GM23338 (cell line): ENCODE data around the gene TBC1D5. TPM values are rescaled to one million over a fixed set of nuclear protein-coding genes. Genes with fewer than 3 reads are reported as not detected.

ENCODE experiments used
- ATAC-seq: fragments of 200-7000 bp; cut with Tn5 transposase; 3 replicates; pipeline ENCODE4 v1.9.1; 2020
- DNase-seq: peaks from one replicate; pipeline ENCODE4 v3.0.0-alpha.2; 2015; ENCODE audit warnings: low spot score
- H2AFZ ChIP-seq: fragments of 200-600 bp; sonication (generic); 2 replicates; pipeline ENCODE4 v1.8.0; 2016; ENCODE audit warnings: antibody characterized with exemption, mild to moderate bottlenecking, moderate library complexity
- H3F3A ChIP-seq: fragments of 200-600 bp; sonication (generic); replicated peaks from 2 replicates; pipeline ENCODE4 v1.8.0; 2017; ENCODE audit warnings: antibody characterized with exemption, mixed run types, low read depth
- H3K27ac ChIP-seq: fragments of 200-600 bp; sonication (generic); 2 replicates; pipeline ENCODE4 v1.6.1; 2016; ENCODE audit warnings: low read depth
- H3K27me3 ChIP-seq: fragments of 200-600 bp; sonication (generic); 2 replicates; pipeline ENCODE4 v1.8.0; 2016; ENCODE audit warnings: mild to moderate bottlenecking, mixed run types, moderate library complexity; ENCODE audit not compliant: insufficient read depth
- H3K36me3 ChIP-seq: fragments of 200-600 bp; sonication (generic); 2 replicates; pipeline ENCODE4 v1.8.0; 2016; ENCODE audit warnings: mild to moderate bottlenecking; ENCODE audit not compliant: insufficient read depth
- H3K4me1 ChIP-seq: fragments of 200-600 bp; sonication (generic); 2 replicates; pipeline ENCODE4 v1.8.0; 2016; ENCODE audit warnings: mild to moderate bottlenecking, moderate library complexity; ENCODE audit not compliant: insufficient read depth
- H3K4me2 ChIP-seq: fragments of 200-600 bp; sonication (generic); 2 replicates; pipeline ENCODE4 v1.7.1; 2017; ENCODE audit warnings: mixed run types
- H3K4me3 ChIP-seq: fragments of 200-600 bp; sonication (generic); 2 replicates; pipeline ENCODE4 v1.6.1; 2016; ENCODE audit warnings: mixed run types
- H3K79me2 ChIP-seq: fragments of 200-600 bp; sonication (generic); replicated peaks from 2 replicates; pipeline ENCODE4 v1.8.0; 2017; ENCODE audit warnings: mild to moderate bottlenecking; ENCODE audit not compliant: insufficient read depth
- H3K9me2 ChIP-seq: fragments of 200-600 bp; sonication (generic); 2 replicates; pipeline ENCODE4 v1.8.0; 2017; ENCODE audit not compliant: insufficient read depth
- H4K20me1 ChIP-seq: fragments of 200-600 bp; sonication (generic); replicated peaks from 2 replicates; pipeline ENCODE4 v1.8.0; 2017; ENCODE audit warnings: mild to moderate bottlenecking; ENCODE audit not compliant: insufficient read depth
- H3K27ac Mint-ChIP-seq: 2 replicates; pipeline ENCODE4 v1.8.0; 2020; ENCODE audit warnings: inconsistent platforms, mild to moderate bottlenecking, moderate library complexity, mixed read lengths
- H3K27me3 Mint-ChIP-seq: 3 replicates; pipeline ENCODE4 v1.8.0; 2022; ENCODE audit warnings: low read depth, mild to moderate bottlenecking, moderate library complexity, mixed read lengths, inconsistent platforms; ENCODE audit not compliant: insufficient read depth, poor library complexity
- H3K36me3 Mint-ChIP-seq: 3 replicates; pipeline ENCODE4 v1.8.0; 2021; ENCODE audit warnings: low read depth, mild to moderate bottlenecking, inconsistent platforms, moderate library complexity, mixed read lengths
- H3K4me1 Mint-ChIP-seq: 3 replicates; pipeline ENCODE4 v1.8.0; 2020; ENCODE audit warnings: mild to moderate bottlenecking, inconsistent platforms, mixed read lengths
- H3K4me3 Mint-ChIP-seq: 3 replicates; pipeline ENCODE4 v1.8.0; 2021; ENCODE audit warnings: moderate library complexity, mild to moderate bottlenecking, inconsistent platforms, mixed read lengths
- H3K9me3 Mint-ChIP-seq: 3 replicates; pipeline ENCODE4 v1.8.0; 2020; ENCODE audit warnings: moderate library complexity, mild to moderate bottlenecking, inconsistent platforms, mixed read lengths
- CREB1 ChIP-seq: fragments of 250-450 bp; sonication (Bioruptor Pico); IDR thresholded peaks from 2 replicates; pipeline ENCODE4 v1.5.0; 2020; ENCODE audit warnings: low read depth, mild to moderate bottlenecking, moderate library complexity
- EZH2phosphoT487 ChIP-seq: fragments of 200-600 bp; sonication (generic); IDR thresholded peaks from one replicate; pipeline ENCODE4 v1.8.1; 2018; ENCODE audit warnings: antibody characterized with exemption; ENCODE audit not compliant: unreplicated experiment
- STAT1 ChIP-seq: IDR thresholded peaks from one replicate; pipeline ENCODE4 v1.6.1; 2016; ENCODE audit warnings: antibody characterized with exemption; ENCODE audit not compliant: unreplicated experiment
- ZNF114 ChIP-seq: fragments of 250-450 bp; sonication (Bioruptor Pico); IDR thresholded peaks from 2 replicates; pipeline ENCODE4 v1.5.0; 2020; ENCODE audit warnings: mild to moderate bottlenecking, moderate library complexity
- polyA plus RNA-seq: library from polyadenylated mRNA; unstranded; fragments of >200 nt; fragmentation: Nextera tagmentation; extraction: Ambion mirVana; gene quantifications from 2 replicates; pipeline ENCODE4 v1.2.1, GENCODE V29; 2016
- total RNA-seq: library from RNA; depleted of rRNA; stranded (reverse); fragments of >200 nt; shearing (Covaris generic); gene quantifications from 2 replicates; pipeline ENCODE4 v1.2.3, GENCODE V29; 2014
- TF ChIP-seq, protein P1 (sequence below): fragments of 250-450 bp; sonication (Bioruptor Pico); IDR thresholded peaks from 2 replicates; pipeline ENCODE4 v1.5.0; 2020; ENCODE audit warnings: mild to moderate bottlenecking, moderate library complexity
- TF ChIP-seq, protein P2 (sequence below), 2 experiments: fragments of 200-600 bp in 1 of 2; sonication (generic) in 1 of 2; conservative IDR thresholded peaks; 2 replicates each; pipeline versions ENCODE4 v1.5.1 to v1.6.1; 2016 to 2017; ENCODE audit warnings: antibody characterized with exemption in 2 of 2, low read depth in 2 of 2, mild to moderate bottlenecking in 2 of 2, moderate library complexity in 1 of 2

Gene TBC1D5
- total and polyA plus RNA-seq, 2 experiments from 2014 or later = 21.8 to 48.1 TPM

DNA sequence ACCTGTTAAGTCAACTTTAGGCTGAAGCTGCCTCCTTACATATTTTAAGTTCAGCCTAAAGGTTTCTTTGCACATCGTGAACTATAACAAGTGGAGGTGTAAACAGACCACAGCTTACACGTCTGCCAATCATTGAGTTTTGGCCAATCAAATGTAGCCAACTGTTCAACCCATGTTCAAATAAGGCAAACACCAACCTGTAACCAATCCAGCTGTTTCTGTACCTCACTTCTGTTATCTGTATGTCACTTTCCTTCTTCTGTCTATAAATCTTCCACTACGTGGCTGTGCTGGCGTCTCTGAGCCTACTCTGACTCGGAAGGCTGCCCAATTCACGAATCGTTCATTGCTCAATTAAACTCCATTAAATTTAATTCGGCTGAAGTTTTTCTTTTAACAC, 356.0 kb downstream of the TBC1D5 start (continued):
- TF ChIP-seq, protein P1, sequence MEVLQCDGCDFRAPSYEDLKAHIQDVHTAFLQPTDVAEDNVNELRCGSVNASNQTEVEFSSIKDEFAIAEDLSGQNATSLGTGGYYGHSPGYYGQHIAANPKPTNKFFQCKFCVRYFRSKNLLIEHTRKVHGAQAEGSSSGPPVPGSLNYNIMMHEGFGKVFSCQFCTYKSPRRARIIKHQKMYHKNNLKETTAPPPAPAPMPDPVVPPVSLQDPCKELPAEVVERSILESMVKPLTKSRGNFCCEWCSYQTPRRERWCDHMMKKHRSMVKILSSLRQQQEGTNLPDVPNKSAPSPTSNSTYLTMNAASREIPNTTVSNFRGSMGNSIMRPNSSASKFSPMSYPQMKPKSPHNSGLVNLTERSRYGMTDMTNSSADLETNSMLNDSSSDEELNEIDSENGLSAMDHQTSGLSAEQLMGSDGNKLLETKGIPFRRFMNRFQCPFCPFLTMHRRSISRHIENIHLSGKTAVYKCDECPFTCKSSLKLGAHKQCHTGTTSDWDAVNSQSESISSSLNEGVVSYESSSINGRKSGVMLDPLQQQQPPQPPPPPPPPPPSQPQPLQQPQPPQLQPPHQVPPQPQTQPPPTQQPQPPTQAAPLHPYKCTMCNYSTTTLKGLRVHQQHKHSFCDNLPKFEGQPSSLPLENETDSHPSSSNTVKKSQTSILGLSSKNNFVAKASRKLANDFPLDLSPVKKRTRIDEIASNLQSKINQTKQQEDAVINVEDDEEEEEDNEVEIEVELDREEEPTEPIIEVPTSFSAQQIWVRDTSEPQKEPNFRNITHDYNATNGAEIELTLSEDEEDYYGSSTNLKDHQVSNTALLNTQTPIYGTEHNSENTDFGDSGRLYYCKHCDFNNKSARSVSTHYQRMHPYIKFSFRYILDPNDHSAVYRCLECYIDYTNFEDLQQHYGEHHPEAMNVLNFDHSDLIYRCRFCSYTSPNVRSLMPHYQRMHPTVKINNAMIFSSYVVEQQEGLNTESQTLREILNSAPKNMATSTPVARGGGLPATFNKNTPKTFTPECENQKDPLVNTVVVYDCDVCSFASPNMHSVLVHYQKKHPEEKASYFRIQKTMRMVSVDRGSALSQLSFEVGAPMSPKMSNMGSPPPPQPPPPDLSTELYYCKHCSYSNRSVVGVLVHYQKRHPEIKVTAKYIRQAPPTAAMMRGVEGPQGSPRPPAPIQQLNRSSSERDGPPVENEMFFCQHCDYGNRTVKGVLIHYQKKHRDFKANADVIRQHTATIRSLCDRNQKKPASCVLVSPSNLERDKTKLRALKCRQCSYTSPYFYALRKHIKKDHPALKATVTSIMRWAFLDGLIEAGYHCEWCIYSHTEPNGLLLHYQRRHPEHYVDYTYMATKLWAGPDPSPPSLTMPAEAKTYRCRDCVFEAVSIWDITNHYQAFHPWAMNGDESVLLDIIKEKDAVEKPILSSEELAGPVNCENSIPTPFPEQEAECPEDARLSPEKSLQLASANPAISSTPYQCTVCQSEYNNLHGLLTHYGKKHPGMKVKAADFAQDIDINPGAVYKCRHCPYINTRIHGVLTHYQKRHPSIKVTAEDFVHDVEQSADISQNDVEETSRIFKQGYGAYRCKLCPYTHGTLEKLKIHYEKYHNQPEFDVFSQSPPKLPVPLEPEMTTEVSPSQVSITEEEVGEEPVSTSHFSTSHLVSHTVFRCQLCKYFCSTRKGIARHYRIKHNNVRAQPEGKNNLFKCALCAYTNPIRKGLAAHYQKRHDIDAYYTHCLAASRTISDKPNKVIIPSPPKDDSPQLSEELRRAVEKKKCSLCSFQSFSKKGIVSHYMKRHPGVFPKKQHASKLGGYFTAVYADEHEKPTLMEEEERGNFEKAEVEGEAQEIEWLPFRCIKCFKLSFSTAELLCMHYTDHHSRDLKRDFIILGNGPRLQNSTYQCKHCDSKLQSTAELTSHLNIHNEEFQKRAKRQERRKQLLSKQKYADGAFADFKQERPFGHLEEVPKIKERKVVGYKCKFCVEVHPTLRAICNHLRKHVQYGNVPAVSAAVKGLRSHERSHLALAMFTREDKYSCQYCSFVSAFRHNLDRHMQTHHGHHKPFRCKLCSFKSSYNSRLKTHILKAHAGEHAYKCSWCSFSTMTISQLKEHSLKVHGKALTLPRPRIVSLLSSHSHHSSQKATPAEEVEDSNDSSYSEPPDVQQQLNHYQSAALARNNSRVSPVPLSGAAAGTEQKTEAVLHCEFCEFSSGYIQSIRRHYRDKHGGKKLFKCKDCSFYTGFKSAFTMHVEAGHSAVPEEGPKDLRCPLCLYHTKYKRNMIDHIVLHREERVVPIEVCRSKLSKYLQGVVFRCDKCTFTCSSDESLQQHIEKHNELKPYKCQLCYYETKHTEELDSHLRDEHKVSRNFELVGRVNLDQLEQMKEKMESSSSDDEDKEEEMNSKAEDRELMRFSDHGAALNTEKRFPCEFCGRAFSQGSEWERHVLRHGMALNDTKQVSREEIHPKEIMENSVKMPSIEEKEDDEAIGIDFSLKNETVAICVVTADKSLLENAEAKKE = no peak
- TF ChIP-seq CREB1 (CRISPR knock-in tag) = no peak

DNA sequence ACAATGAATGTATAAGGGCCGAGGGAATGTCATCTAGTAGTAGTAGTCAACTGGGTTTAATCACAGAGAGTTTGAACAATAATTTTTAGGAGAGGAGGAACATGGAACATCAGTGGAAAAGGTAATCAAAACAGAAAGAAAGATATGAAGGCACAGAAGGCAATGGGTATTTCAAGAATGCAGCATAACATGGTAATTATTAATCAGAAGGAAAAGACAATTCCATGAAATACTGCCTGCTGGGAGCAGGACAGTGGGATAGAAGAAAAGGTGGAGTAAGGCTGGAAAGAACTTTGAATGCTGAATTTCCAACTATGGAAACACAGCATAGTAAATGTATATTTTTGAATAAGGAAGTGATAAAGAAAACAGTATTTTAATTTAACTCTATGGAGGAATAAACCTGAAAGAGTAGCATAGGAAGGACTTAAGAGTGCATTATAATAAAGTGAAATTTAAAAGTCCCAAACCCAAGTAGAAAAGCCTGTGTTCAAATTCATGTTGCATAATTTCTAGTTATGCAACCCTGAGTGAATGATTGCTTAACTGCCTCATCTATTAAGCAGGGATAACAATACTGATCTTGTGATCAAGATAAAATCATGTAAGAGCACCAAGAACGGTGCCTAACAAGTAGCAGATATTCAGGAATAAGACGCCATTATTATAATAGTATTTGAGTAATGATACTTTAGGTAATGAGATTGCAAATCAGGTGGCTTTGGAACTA, 357.7 kb downstream of the TBC1D5 start:
- H3K36me3 ChIP-seq = no peaks in the 10 kb centered on the region
- H3K4me3 ChIP-seq = no peak overlapping the region
- H3K9me3 Mint-ChIP-seq = no peaks in the 10 kb centered on the region
- DNase-seq (no peak), ATAC-seq (no peak)
- H3K4me2 ChIP-seq = no peak overlapping the region
- H3K79me2 ChIP-seq = no peaks in the 10 kb centered on the region
- peaks cover 11% of the 10 kb centered on the region for H3K4me1 Mint-ChIP-seq
- no peaks in the 10 kb centered on the region for H3K27me3 ChIP-seq
- H3K27me3 Mint-ChIP-seq = no peaks in the 10 kb centered on the region
- no peak overlapping the region for H3K27ac ChIP-seq
- H2AFZ ChIP-seq = no peak overlapping the region
- no peaks in the 10 kb centered on the region for H4K20me1 ChIP-seq
- H3K4me3 Mint-ChIP-seq = no peak overlapping the region
- no peaks in the 10 kb centered on the region for H3K36me3 Mint-ChIP-seq
- TF ChIP-seq ZNF114 (CRISPR knock-in tag) (no peak), STAT1 (no peak), EZH2phosphoT487 (no peak)
- TF ChIP-seq, protein P2, sequence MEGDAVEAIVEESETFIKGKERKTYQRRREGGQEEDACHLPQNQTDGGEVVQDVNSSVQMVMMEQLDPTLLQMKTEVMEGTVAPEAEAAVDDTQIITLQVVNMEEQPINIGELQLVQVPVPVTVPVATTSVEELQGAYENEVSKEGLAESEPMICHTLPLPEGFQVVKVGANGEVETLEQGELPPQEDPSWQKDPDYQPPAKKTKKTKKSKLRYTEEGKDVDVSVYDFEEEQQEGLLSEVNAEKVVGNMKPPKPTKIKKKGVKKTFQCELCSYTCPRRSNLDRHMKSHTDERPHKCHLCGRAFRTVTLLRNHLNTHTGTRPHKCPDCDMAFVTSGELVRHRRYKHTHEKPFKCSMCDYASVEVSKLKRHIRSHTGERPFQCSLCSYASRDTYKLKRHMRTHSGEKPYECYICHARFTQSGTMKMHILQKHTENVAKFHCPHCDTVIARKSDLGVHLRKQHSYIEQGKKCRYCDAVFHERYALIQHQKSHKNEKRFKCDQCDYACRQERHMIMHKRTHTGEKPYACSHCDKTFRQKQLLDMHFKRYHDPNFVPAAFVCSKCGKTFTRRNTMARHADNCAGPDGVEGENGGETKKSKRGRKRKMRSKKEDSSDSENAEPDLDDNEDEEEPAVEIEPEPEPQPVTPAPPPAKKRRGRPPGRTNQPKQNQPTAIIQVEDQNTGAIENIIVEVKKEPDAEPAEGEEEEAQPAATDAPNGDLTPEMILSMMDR (conservative IDR thresholded peaks at IDR 0.05; ENCODE audit: low read depth in 2 of 2) = no peak
- peak overlapping the region; percentile 4; the same call in 1 of the 2 replicates for H3K27ac Mint-ChIP-seq
- no peaks in the 10 kb centered on the region for H3F3A ChIP-seq
- H3K9me2 ChIP-seq = no peaks in the 10 kb centered on the region
- H3K4me1 ChIP-seq = peaks cover 6% of the 10 kb centered on the region
